H9 (cell line): ENCODE measurements around the gene SPRYD3. TPM values are rescaled to one million over a fixed set of nuclear protein-coding genes. Genes with fewer than 3 reads are reported as not detected.
"Not testable (repeated sequence)": the region's sequence is repeated elsewhere in the genome, so short reads cannot be mapped to it uniquely, and the experiment has no call there.

ENCODE experiments used
- DNase-seq: peaks from one replicate; pipeline ENCODE4 v3.0.0-alpha.2; 2017
- H2AFZ ChIP-seq: one replicate; pipeline ENCODE4 v1.6.1; 2013; ENCODE audit warnings: mild to moderate bottlenecking, low read length, control low read depth, moderate library complexity
- H2AK5ac ChIP-seq: 2 replicates; pipeline ENCODE4 v1.6.1; 2013; ENCODE audit warnings: low read length, control low read depth, mixed read lengths; ENCODE audit not compliant: insufficient read length
- H2BK120ac ChIP-seq: one replicate; pipeline ENCODE4 v1.6.1; 2013; ENCODE audit warnings: low read depth, mild to moderate bottlenecking, low read length, control low read depth, inconsistent platforms; ENCODE audit not compliant: poor library complexity, severe bottlenecking
- H2BK12ac ChIP-seq: 2 replicates; pipeline ENCODE4 v1.6.1; 2013; ENCODE audit warnings: low read length, control low read depth, mixed read lengths, low read depth; ENCODE audit not compliant: insufficient read length
- H2BK15ac ChIP-seq: 2 replicates; pipeline ENCODE4 v1.6.1; 2013; ENCODE audit warnings: low read depth, low read length, control low read depth
- H2BK20ac ChIP-seq: one replicate; pipeline ENCODE4 v1.6.1; 2013; ENCODE audit warnings: low read depth, mild to moderate bottlenecking, low read length, control low read depth, inconsistent platforms; ENCODE audit not compliant: poor library complexity, severe bottlenecking
- H2BK5ac ChIP-seq: 2 replicates; pipeline ENCODE4 v1.6.1; 2013; ENCODE audit warnings: low read length, control low read depth, mixed read lengths; ENCODE audit not compliant: insufficient read length
- H3K14ac ChIP-seq: 2 replicates; pipeline ENCODE4 v1.6.1; 2013; ENCODE audit warnings: low read length, control low read depth; ENCODE audit not compliant: insufficient read depth
- H3K18ac ChIP-seq: 2 replicates; pipeline ENCODE4 v1.6.1; 2013; ENCODE audit warnings: low read depth, mild to moderate bottlenecking, mixed read lengths, low read length, control low read depth; ENCODE audit not compliant: insufficient read length
- H3K23ac ChIP-seq: 2 replicates; pipeline ENCODE4 v1.6.1; 2013; ENCODE audit warnings: low read length, control low read depth, mixed read lengths, low read depth; ENCODE audit not compliant: insufficient read length
- H3K23me2 ChIP-seq: 2 replicates; pipeline ENCODE4 v1.6.1; 2013; ENCODE audit warnings: low read depth, mild to moderate bottlenecking, mixed read lengths, low read length, control low read depth; ENCODE audit not compliant: insufficient read length, poor library complexity, severe bottlenecking
- H3K27ac ChIP-seq: 2 replicates; pipeline ENCODE4 v1.5.1; 2013; ENCODE audit warnings: low read length, control low read depth, mixed read lengths, low read depth; ENCODE audit not compliant: insufficient read length
- H3K27me3 ChIP-seq: 2 replicates; pipeline ENCODE4 v1.6.1; 2013; ENCODE audit warnings: low read length, control low read depth, inconsistent platforms; ENCODE audit not compliant: insufficient read depth
- H3K4ac ChIP-seq: 2 replicates; pipeline ENCODE4 v1.6.1; 2013; ENCODE audit warnings: low read depth, mild to moderate bottlenecking, control low read depth, inconsistent platforms, low read length, moderate library complexity
- H3K4me1 ChIP-seq: 2 replicates; pipeline ENCODE4 v1.6.1; 2013; ENCODE audit warnings: low read length, control low read depth, inconsistent platforms; ENCODE audit not compliant: insufficient read depth
- H3K4me2 ChIP-seq: 2 replicates; pipeline ENCODE4 v1.6.1; 2013; ENCODE audit warnings: low read length, control low read depth, mixed read lengths; ENCODE audit not compliant: insufficient read length, insufficient read depth
- H3K56ac ChIP-seq: 2 replicates; pipeline ENCODE4 v1.6.1; 2013; ENCODE audit warnings: low read depth, mild to moderate bottlenecking, mixed read lengths, low read length, control low read depth; ENCODE audit not compliant: insufficient read length
- H3K79me1 ChIP-seq: 2 replicates; pipeline ENCODE4 v1.6.1; 2013; ENCODE audit warnings: low read depth, mild to moderate bottlenecking, moderate library complexity, low read length, control low read depth, inconsistent platforms; ENCODE audit not compliant: insufficient read depth, poor library complexity, severe bottlenecking
- H3K79me2 ChIP-seq: 2 replicates; pipeline ENCODE4 v1.6.1; 2013; ENCODE audit warnings: low read length, control low read depth, inconsistent platforms; ENCODE audit not compliant: insufficient read depth
- H3K9ac ChIP-seq: 2 replicates; pipeline ENCODE4 v1.6.1; 2013; ENCODE audit warnings: low read length, control low read depth, mixed read lengths; ENCODE audit not compliant: insufficient read length; ENCODE audit errors: extremely low read depth
- H3K9me3 ChIP-seq: one replicate; pipeline ENCODE4 v1.6.1; 2013; ENCODE audit warnings: low read depth, low read length, inconsistent platforms; ENCODE audit not compliant: control insufficient read depth
- H3T11ph ChIP-seq: one replicate; pipeline ENCODE4 v1.6.1; 2013; ENCODE audit warnings: mild to moderate bottlenecking, low read length, control low read depth, inconsistent platforms
- H4K20me1 ChIP-seq: one replicate; pipeline ENCODE4 v1.6.1; 2013; ENCODE audit not compliant: control insufficient read depth, insufficient read length, insufficient read depth
- H4K5ac ChIP-seq: 2 replicates; pipeline ENCODE4 v1.6.1; 2013; ENCODE audit warnings: low read depth, mild to moderate bottlenecking, mixed read lengths, low read length, control low read depth; ENCODE audit not compliant: insufficient read length
- H4K8ac ChIP-seq: replicated peaks from 2 replicates; pipeline ENCODE4 v1.6.1; 2013; ENCODE audit warnings: low read length, control low read depth, mixed read lengths, low read depth; ENCODE audit not compliant: insufficient read length
- H4K91ac ChIP-seq: 2 replicates; pipeline ENCODE4 v1.6.1; 2013; ENCODE audit warnings: low read depth, mild to moderate bottlenecking, moderate library complexity, mixed read lengths, low read length, control low read depth; ENCODE audit not compliant: insufficient read length
- H3K27ac Mint-ChIP-seq, 3 experiments: 2 replicates in 2 of 3; 3 replicates in 1 of 3; pipeline ENCODE4 v1.8.0; 2020 to 2021; ENCODE audit warnings: mixed read lengths in 3 of 3, mild to moderate bottlenecking in 1 of 3, moderate library complexity in 1 of 3
- H3K27me3 Mint-ChIP-seq: 2 replicates; pipeline ENCODE4 v1.8.0; 2021; ENCODE audit warnings: low read depth, mild to moderate bottlenecking, moderate library complexity, mixed read lengths
- H3K36me3 Mint-ChIP-seq, 3 experiments: 2 replicates in 2 of 3; 3 replicates in 1 of 3; pipeline ENCODE4 v1.8.0; 2020 to 2021; ENCODE audit warnings: low read depth in 3 of 3, mixed read lengths in 3 of 3; ENCODE audit not compliant: insufficient read depth in 1 of 3
- H3K4me1 Mint-ChIP-seq, 2 experiments: 2 replicates each; pipeline ENCODE4 v1.8.0; 2020; ENCODE audit warnings: mixed read lengths in 2 of 2
- H3K4me3 Mint-ChIP-seq, 2 experiments: 2 replicates in 1 of 2; 3 replicates in 1 of 2; pipeline ENCODE4 v1.8.0; 2020 to 2021; ENCODE audit warnings: mild to moderate bottlenecking in 2 of 2, mixed read lengths in 2 of 2, moderate library complexity in 1 of 2
- H3K9me3 Mint-ChIP-seq, 2 experiments: 2 replicates in 1 of 2; 3 replicates in 1 of 2; pipeline ENCODE4 v1.8.0; 2020; ENCODE audit warnings: mild to moderate bottlenecking in 2 of 2, mixed read lengths in 2 of 2, moderate library complexity in 1 of 2
- WGBS: extraction: QIAGEN DNeasy Blood & Tissue Kit; methylation state at CpG from one replicate; pipeline ENCODE4 v1.1.7; 2013; ENCODE audit warnings: missing lambda C conversion rate, low lambda C conversion rate, mixed read lengths; ENCODE audit not compliant: insufficient read length; ENCODE audit errors: extremely low coverage; 5-methylcytosine and 5-hydroxymethylcytosine counted together
- total RNA-seq: library from RNA; stranded (reverse); gene quantifications from 2 replicates; pipeline ENCODE4 v1.2.1, GENCODE V29; 2021
- TF ChIP-seq, protein P1 (sequence below): fragments of 200-600 bp; sonication (generic); conservative IDR thresholded peaks from 3 replicates; pipeline ENCODE4 v1.8.0; 2021; ENCODE audit warnings: antibody characterized with exemption, mild to moderate bottlenecking

SPRYD3 gene
- total RNA-seq, 1 experiment from 2014 or later, result 6.5 TPM

DNA sequence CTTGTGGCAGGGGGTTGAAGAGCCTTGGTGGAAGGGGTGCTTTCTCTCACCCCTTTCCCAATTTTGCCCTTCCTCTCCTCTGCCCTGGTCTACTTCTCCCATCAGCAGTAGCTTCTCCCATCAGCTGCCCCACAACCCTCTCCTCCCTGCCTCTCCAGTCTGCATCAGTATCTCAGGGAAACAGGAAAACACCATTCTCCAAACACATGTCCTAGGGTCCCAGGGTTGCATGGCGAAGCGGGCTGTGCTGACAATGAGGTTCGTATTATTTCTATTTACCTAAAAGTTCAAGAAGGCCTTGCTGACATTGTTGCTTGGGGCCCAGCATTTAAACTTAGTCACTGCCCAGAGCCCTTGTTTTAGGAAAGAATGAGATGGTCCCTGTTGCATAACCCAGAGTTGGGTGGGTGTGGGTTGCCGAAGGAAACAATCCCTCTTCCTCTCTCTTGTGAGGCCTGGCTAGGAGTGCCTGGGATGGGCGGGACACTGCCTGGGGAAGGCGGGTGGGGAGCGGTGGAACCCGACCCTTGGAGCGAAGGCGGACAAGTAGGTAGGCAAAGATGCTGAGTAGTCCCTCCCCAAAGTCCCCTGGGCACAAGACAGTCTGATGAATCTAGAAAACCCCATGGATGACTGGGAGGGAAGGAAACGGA lies 17.0 kb upstream of the SPRYD3 start:
- Histone ChIP-seq H2BK12ac (no peak overlapping the region), H2BK15ac (no peak overlapping the region), H3K4me1 (peaks cover 6% of the 10 kb centered on the region; the same call in 1 of the 2 replicates), H2BK120ac (no peak overlapping the region), H2BK5ac (no peak overlapping the region), H3K79me1 (no peaks in the 10 kb centered on the region), H3K27ac (no peak overlapping the region), H3K23ac (no peak overlapping the region), H4K91ac (no peak overlapping the region), H3K4ac (no peak overlapping the region), H3K18ac (no peak overlapping the region), H4K8ac (no peak overlapping the region), H3K4me2 (peak overlapping the region; percentile 98), H3K23me2 (peaks cover 24% of the 10 kb centered on the region), H2AFZ (no peak overlapping the region), H2AK5ac (no peak overlapping the region), H2BK20ac (no peak overlapping the region), H3K14ac (no peak overlapping the region), H3K27me3 (no peaks in the 10 kb centered on the region; the same call in 1 of the 2 replicates), H4K5ac (no peak overlapping the region), H3K56ac (no peak overlapping the region), H3K9ac (no peak overlapping the region), H3K79me2 (no peaks in the 10 kb centered on the region), H3K9me3 (no peaks in the 10 kb centered on the region), H3T11ph (no peak overlapping the region), H4K20me1 (no peaks in the 10 kb centered on the region)
- Mint-ChIP-seq H3K4me3 (peak overlapping the region; percentile 68 to 91), H3K4me1 (peaks cover 30 to 42% of the 10 kb centered on the region in 2 experiments), H3K27me3 (peaks cover 77% of the 10 kb centered on the region), H3K27ac (no peak overlapping the region), H3K36me3 (no peaks in the 10 kb centered on the region; a peak in 1 of 7 replicates), H3K9me3 (peaks cover 0 to 3% of the 10 kb centered on the region in 2 experiments; a peak in 1 of 5 replicates)
- TF ChIP-seq, protein P1, sequence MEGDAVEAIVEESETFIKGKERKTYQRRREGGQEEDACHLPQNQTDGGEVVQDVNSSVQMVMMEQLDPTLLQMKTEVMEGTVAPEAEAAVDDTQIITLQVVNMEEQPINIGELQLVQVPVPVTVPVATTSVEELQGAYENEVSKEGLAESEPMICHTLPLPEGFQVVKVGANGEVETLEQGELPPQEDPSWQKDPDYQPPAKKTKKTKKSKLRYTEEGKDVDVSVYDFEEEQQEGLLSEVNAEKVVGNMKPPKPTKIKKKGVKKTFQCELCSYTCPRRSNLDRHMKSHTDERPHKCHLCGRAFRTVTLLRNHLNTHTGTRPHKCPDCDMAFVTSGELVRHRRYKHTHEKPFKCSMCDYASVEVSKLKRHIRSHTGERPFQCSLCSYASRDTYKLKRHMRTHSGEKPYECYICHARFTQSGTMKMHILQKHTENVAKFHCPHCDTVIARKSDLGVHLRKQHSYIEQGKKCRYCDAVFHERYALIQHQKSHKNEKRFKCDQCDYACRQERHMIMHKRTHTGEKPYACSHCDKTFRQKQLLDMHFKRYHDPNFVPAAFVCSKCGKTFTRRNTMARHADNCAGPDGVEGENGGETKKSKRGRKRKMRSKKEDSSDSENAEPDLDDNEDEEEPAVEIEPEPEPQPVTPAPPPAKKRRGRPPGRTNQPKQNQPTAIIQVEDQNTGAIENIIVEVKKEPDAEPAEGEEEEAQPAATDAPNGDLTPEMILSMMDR, result no peak
- no CpG with 5 or more reads among the region's 11 CpGs for WGBS
- peak; percentile 69 for DNase-seq

DNA sequence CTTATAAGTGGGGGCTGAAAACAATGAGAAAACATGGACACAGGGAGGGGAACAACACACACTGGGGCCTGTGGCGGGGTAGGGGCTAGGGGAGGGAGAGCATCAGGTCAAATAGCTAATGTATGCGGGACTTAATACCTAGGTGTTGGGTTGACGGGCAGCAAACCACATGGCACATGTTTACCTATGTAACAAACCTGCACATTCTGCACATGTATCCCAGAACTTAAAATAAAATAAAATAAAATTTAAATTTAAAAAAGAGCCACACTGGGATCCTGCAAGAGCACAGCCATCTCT lies 16.4 kb upstream of the SPRYD3 start:
- not testable (repeated sequence) for H4K8ac ChIP-seq, H4K5ac ChIP-seq, H3K18ac ChIP-seq, H2BK120ac ChIP-seq, H3K4me3 Mint-ChIP-seq, DNase-seq, H3K4ac ChIP-seq, H3K27me3 ChIP-seq, H2AFZ ChIP-seq, H4K20me1 ChIP-seq, H3T11ph ChIP-seq, H3K27ac ChIP-seq, H3K4me1 ChIP-seq, H4K91ac ChIP-seq, H3K27ac Mint-ChIP-seq, H3K4me2 ChIP-seq, H3K79me2 ChIP-seq, H3K23ac ChIP-seq, H3K9ac ChIP-seq, H3K79me1 ChIP-seq, H2BK15ac ChIP-seq, H3K9me3 ChIP-seq, H3K14ac ChIP-seq, H3K56ac ChIP-seq, H2BK20ac ChIP-seq, H2AK5ac ChIP-seq, H3K9me3 Mint-ChIP-seq, H3K36me3 Mint-ChIP-seq, H2BK12ac ChIP-seq, H2BK5ac ChIP-seq
- WGBS, result no CpG with 5 or more reads among the region's 3 CpGs
- peaks cover 79% of the 10 kb centered on the region for H3K27me3 Mint-ChIP-seq
- peaks cover 24% of the 10 kb centered on the region for H3K23me2 ChIP-seq
- H3K4me1 Mint-ChIP-seq, result peaks cover 30 to 42% of the 10 kb centered on the region in 2 experiments
